Fibroblast of skin of right quadriceps (primary cell): Measurements from ENCODE around the gene SLC44A1.

ENCODE experiments used
- DNase-seq: peaks from one replicate; pipeline ENCODE4 v3.0.0-alpha.2; 2013

The SLC44A1 gene

DNA sequence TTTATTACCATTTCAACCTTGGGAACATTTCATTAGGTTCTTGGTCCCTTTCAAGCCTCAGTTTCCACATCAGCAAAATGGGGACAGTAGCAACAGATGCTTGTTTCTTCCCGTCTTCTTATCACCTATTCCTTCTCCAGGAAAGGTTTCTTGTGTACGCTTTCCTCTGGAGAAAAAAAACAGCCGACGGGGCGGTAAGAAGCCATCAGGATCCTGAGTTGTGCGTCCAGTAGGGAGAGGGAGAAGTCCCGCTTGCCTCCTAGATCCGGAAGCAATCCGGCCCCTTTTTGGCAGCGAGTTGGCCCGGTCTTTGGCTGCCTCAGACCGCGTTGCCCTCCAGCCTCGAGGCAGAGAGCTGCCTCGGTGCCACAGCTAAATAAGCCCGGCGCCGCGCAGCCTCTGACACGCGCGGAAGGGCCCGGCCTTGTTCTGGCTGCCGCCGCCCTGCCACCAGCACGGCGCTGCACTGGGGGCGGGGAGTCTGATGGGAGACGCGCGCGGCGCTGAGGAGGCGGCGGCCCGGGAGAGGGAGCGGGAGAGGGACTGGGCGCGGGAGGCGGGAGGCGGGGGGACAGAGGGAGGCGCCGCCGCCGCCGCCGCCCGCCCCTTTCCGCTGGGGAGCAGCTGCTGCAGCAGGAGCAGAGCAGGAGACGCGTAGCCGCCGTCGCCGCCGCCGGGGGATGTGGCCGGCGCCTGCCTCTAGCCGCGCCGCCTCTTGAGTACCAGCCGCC is at the start of gene SLC44A1:
Gene SLC44A1, plus strand, starts transcription at position 649 of the 731 bp plus-strand sequence. CDS start 218 bp downstream, outside the sequence.
- peak; percentile 96 for DNase-seq

DNA sequence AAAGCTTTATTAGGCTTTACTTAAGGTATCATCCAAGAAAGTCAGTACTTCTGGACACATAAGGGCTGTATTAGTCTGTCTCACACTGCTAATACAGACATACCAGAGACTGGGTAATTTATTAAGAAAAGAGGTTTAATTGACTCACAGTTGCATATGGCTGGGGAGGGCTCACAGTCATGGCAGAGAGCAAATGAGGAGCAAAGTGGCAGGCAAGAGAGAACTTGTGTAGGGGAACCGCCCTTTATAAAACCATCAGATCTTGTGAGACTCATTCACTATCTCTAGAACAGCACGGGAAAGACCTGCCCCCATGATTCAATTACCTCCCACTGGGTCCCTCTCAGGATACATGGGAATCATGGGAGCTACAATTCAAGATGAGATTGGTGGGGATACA is 49.2 kb upstream of the SLC44A1 start:
- no peak for DNase-seq

DNA sequence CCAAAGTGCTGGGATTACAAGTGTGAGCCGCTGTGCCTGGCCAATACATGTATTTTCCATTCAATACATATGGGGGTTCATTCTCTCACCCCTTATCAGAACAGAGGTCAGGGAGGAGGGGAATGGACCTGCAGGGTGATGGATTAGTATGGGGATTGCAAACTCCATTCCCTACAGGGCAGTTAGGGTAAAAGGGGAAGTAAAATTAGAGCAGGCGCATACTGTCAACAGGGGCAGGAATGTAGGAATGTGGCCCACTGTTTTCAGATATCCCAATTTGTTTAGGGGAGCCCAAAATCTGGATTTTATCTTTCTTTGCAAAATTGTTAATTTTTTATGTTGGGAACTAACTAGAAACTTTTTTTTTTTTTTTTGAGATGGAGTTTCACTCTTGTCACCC is 46.4 kb upstream of the SLC44A1 start:
- DNase-seq = no peak

DNA sequence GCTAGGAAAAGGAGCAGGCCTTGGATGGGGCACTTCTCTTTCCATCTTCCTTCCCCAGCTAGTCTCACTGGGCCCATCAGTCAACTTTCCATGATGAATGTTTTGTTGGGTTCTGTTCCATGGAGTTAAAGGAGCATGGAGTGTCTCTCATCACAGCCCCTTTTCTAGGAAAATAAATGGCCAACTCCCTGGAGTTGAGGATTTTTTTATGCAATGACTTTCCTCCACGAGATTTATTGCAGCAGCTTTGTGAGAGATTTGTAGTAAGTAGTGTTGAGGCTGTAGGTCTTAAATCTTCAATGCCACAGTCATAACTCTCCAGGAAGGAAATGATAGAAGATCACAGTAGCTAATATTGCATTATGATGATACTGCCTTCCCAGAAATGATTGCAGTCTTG is 45.6 kb upstream of the SLC44A1 start:
- peak; percentile 28 for DNase-seq

DNA sequence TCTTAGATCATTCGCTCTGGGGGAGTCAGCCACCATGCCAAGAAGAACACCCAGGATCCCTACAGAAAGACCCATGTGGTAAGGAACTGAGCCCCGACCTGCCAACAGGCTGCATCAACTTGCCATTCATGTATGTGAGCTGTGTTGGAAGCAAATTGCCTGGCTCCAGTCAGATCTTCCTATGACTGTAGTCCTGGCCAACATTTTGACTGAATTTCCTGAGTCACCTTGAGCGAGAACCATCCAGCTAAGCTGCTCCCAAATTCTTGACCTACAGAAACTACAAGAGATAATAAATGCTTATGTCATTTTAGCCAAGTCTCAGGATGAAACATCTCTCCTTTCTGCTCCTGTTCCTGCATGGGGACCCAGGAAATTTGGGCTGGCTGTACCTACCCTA is 40.0 kb upstream of the SLC44A1 start:
- DNase-seq = no peak

DNA sequence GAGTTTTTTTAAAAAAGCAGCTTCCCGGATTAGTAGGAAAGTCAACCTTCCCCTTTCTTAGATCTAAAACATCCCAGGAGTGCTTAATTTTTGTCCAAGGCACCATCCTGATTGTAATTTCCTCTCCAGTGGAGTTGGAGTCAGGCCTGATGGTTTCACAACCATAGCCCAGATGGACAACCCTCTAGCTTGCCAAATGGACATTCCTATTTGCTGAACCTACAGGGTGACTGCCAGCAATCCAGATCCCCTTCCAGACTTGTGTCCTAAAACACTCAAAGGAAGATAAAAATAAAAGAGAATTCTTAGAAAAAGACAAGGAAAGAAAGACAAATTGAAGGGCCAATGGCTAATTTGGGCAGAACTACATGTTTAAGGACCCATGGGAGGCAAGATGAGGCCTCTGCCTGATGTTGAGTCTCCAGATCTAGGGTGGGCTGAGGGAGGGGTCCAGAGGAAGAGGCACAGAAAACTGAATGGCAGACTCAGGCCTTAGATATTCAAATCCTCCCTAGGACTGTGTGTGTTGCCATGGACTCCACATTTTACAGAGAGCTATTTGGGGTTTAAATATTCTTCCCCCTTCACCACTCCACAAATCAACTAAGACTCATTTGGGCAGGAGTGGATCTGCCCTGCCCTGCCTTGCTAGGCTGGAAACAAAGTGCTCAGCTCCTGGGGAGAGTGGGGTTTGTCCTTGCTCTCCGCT is 38.5 kb upstream of the SLC44A1 start:
- DNase-seq = peak; percentile 79

DNA sequence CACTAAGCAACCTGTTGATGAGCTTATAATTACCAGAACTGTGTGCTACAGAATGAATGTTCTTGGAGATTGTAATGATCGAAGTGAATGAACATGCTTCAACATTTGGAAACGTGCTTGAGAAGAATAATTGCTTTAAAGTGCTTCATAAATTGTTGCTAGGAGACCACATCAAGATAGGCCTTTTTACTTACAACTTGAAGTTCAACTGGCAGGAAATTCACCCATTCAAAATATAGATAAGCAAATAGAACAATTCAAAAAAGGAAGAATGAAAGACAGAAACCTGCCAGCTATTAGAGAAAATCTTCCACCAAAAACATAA is 38.0 kb upstream of the SLC44A1 start:
- no peak for DNase-seq

DNA sequence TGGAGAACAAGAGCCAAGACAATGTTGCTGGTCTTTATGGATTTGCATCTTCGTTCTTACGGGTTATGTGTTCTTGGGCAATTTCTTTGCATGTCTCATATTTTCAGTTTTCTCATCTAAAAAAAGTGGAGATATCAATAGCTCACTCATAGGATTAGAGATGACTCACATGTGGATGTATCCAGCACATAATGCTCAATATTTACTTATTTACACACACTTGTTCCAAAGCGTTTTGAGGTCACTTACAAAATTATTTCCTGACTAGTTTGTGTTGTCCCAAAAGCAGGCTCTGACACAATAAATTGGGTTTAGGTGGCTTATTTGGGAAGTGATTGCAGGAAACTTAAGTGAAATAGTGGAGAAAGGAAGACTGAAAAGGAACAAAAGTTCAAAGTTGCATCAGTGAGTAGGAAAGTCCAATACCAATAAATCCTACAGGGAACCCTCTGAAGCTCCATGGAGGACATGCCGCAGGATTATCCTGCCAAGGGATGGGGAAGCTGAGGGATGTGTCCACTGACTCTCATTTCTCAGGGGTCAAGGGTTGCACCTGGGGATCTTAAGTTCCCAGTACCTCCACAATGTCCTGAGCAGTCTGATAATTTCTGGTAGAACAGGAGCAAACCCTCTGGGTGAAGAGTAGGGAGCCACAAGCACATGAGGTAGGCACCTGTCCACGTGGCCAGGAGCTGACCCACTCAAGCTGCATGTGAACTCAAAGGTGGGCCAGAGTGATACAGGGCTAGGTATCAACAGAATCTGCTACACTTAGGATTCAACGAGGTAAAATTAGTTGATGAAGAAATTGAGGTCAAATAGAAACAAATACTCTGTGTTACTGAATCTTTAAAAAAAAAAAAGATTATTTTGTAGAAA is 37.4 kb upstream of the SLC44A1 start:
- no peak for DNase-seq

DNA sequence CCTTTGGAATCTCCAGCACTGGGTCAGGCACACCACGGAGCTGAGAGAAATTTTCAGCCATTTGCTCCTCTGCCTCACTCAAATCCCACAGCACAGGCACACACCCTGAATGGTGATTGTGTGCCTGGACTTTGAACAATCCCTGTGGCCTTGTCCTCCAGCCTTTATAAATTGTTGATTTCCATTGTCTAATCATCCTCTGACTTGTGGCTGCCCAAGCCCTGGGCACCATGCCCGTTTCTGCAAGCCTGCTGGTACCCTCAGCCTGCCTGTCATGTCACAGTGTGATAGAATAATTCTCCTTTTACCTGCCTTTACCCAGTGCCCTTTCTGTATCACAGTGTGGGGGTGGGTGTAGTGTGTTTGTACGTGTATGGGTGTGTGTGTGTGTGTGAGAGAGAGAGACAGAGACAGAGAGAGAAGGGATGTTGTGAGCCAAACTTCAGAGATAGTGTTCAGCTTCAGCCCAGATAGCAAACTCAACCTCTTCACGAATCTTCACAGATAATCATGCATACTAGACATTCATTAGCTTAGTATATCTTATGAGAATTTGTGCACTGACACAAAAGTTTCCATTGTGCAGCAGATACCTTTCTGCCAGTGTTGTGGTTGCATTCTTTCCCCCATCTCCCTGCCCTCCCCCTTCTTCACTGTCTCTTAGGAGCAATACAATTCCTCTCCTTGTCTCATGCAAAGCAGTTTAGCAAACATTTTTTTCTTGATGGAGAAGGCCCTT is 27.8 kb upstream of the SLC44A1 start:
- DNase-seq = peak; percentile 14

DNA sequence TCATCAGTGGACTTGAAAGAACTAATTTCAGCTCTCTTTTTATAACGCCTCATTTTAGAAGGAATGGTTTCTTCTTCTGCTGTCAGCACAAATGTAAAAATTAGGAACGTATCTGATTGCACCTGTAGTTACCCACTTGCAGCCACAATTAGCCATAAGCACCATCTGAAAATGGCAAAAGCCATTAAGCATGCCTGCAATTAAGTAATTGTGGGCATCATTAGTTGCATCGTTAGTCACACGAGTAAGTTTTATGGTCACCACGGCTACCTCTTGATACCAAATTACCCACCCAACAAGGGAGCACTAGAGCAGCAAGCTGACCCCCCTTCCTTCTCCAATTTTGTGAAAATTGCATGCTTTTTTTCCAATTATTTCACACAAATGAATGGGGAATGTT is 25.8 kb upstream of the SLC44A1 start:
- DNase-seq = no peak

DNA sequence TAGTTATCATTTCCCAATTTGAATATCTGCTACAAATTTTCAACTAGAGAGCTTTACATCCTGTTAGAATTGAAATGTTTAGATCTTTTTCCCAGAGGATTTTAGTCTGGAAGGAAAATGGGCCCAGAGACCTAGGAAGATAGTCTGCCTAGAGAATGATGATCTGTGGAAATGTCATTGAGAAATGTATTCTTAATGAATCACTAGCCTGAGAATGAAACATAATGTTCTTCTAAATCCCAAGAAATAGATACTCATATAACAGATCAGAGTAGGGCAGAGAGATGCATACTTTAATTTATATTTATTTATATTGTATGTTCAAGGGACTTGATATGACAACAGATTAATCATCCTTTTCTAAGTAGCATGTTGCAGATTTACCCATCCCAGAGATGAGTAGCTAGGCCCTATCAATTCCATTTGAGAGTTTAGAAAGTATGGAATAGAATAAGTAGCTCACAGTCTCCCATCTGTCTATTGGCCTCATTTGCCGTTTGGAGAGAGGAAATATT is 25.1 kb upstream of the SLC44A1 start:
- DNase-seq = peak; percentile 33

DNA sequence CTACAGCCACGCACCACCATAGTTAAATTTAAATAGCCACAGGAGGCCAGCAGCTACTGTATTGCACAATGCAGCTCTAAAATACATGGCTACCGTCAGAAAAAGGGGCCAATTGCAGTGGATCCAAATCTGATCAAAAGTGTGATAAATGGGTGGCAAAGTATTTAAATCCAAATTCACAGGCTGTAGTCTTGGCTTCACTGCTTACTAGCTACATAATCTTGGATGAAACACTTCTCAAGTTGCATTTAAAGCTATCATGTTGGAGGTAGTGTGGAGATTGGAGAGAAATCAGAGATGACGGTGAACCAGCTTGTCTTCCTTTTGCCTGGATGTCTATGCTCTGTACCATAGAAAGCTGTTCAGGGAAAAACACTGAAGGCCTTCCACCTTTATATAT is 24.0 kb upstream of the SLC44A1 start:
- DNase-seq = no peak

DNA sequence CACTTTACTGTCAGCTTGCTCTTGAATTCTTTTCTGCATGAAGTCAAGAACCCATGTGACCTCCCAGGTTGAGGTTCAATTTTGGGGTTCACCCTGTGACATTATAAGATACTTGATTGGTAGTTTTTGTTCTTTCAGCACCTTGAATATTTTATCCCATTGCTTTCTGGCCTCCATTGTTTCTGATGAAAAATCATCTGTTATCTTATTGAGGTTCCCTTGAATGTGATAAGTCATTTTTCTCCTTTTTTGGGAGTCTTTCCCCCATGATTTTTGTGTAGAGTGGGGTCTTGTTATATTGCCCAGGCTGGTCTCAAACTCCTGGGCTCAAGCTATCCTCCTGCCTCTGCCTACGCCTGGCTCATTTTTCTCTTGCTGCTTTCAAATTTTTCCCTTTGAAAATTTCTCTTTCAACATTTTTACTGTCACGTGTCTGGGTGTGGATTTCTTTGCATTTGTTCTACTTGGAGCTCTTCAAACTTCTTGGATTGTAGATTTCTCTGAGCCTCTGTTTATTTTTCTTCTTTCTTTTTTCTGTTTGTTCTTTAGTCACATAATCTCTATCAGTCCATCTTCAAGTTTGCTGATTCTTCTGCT is 20.8 kb upstream of the SLC44A1 start:
- DNase-seq = no peak

DNA sequence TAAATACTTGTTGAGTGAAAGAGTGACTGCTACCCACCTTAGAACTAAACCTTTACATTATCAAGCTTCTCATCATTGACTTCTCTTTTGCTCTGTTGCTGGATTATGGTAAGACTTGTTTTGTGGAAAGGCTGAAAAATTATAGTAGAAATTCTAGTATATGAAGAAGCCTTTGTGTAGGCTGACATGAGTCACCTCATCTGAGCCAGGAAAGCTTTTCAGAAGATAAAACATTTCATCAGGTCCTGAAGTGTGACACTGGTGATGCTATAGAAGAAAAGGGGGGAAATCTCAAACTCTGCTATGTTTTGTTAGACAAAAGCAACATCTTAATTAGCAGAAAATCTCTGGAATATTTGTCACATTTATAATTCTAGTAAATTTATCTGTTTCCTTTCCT is 18.4 kb upstream of the SLC44A1 start:
- DNase-seq = peak; percentile 20

DNA sequence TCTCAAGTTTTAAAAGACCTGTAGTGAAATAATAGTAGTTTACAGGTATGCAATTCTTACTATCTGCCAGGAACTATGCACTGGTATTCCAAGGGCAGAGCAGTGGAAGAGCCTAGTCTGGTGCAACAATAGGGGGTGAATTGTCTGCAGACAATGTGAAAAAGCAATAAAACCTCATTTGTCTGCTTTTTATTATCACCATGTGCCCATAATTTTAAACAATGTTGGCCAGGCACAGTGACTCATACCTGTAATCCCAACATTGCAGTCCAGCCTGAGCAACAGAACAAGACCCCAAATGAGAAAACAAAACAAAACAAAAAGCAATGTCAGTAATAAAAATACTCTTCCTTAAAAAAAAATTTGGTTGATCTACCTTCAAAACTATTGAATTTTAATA is 12.2 kb upstream of the SLC44A1 start:
- peak; percentile 57 for DNase-seq

DNA sequence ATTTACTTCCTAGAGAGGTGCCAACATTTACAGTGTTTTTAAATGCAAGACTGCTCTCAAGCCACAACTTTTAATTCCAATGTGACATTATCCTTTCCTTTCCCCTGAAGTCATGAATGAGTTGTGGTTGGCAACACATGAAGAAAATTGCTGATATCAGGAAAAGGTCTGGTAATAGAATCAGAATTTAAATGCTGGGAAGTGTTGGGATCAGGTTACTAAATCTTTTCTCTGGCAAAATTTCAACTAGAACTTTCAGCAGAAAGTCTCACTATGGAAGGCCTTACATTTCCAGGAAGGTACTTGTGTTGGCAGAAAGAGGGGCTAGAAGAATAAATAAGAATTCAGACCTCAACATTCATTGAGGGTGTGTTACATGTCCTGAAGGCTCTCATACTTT is 10.6 kb upstream of the SLC44A1 start:
- peak; percentile 58 for DNase-seq

DNA sequence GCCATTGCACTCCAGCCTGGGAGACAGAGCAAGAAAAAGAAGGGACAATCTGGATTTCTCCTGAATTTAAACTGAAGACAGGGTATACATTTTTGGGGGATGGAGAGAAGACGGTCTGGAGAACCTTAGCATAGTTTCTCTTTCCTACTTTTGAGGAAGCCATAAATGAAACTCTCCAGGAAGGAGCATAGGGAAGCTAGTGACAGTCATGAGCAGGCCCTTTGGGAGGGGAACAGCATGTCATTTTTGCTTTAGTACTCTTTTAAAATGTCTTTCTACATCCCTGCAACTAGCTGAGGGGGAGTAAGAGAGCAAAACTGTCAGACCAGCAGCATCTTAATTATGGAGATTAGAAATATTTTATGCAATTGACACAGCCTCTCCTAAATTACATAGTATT is 8.2 kb upstream of the SLC44A1 start:
- DNase-seq = no peak

DNA sequence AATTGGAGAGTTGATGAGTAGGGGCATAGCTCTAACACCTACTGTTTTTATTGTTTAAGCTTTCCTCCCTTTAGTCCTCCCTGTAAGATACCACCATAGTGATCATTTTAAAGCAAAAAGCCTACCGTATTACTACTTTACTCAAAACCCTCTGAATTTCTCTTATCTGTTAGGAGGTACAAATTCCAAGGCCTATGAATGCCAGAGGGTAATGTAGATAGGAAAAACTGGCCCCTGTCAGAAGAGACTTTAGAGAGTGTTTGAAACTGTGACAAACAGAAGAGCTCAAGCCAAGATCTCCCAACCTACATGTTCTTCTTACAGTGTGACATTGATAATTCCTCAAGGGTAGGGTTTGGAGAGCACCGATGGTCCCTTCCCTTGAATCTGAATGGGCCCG is 7.2 kb upstream of the SLC44A1 start:
- DNase-seq = no peak

DNA sequence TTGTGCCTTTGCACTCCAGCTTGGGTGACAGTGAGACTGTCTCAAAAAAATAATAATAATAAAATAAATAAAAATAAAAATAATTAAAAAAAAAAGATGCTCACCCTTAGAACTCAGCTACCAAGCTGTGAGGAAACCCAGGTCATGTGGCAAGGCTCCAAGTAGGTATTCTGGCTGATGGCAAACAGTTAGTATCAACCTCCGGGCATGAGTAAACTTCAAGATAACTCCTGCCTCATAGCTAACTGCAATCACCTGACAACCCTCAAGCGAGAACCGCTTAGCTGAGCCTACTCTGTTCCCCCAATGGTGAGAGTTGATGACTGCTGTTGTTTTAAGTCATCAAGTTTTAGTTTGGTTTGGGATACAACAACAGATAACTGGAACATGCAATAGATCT is 6.1 kb upstream of the SLC44A1 start:
- no peak for DNase-seq

DNA sequence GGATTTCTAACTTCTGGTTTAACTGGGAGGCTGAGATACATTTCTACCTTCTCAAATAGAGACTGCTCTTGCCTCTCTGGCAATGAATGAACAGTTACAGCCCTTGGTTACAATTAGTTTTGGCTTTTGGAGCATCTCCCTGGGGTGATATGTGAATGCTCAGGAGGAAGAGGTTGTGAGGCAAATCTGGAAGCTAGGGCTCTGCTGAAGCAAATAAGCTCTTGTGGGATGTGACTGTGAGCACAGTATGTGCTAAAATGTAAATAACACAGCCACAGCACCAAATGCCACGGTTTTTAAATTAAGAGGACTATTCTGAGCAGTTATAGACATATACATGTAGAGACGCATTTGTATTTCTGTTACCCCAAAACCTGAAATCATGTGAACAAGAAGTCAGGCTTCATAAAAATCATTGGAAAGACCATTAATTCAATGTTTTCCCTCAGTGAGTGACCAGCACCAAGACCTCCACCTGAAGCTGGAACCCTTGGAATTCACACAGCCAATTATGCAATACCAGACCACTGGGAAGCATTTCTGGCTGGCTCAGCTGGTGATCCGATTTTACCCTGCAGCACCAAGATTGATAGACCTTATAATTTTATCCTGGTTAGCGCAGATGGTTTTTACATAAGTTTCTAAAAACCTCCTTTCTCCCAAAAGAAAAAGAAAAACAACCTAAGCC is 3.0 kb upstream of the SLC44A1 start:
- no peak for DNase-seq

DNA sequence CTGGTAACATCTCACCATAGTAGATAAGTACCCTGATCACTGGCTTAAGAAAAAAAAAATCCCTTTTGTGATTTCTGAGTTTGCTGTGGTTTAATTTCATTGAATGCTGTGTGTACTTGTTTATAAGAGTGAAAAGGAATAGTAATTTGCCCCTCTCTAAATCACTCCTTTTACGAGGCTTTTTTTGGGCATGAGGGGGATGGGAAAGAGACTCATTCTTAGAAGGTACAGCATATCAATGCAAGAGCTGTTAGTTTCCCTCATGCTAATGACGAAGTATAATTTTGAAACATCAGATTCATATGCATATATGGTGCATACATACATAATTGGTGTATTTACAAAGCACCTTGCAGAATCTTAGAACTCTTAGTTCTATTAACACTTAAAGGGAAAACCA is 2.4 kb upstream of the SLC44A1 start:
- DNase-seq = no peak

DNA sequence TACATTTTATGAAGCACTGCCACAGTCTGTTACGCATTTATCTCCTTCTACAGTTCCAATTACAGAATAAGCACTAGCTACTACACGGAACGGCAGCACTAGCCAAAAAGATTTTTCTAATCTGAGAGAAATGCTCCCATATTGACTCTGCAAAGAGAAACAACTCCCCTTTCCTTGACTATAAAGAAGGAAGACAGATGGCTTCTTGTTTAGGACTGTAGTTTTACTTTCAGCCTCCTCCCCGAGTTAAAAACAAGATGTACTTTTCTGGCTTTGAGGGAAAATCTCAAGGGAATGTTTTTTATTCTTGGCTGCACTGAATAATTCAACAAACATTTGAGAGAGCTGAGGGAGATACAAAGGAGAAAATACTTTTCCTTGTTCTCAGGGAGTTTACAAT is 1.9 kb upstream of the SLC44A1 start:
- no peak for DNase-seq
